Uterus (tissue), 4 donors: ENCODE results near the gene TADA2A. TPM values are rescaled to one million over a fixed set of nuclear protein-coding genes. Genes with fewer than 3 reads are reported as not detected.

Experiments used
- DNase-seq, 2 donors: peaks; one replicate each; pipeline ENCODE4 v3.0.0-alpha.2; 2019 to 2020
- H3K27ac ChIP-seq, 2 donors: fragments of 200-600 bp; sonication (generic); 1 replicate in 1 of 2; 2 replicates in 1 of 2; pipeline ENCODE4 v1.5.1; 2016 to 2018
- H3K27me3 ChIP-seq, 2 donors: fragments of 200-600 bp; sonication (generic); one replicate each; pipeline ENCODE4 v1.5.1; 2018 to 2019; ENCODE audit warnings: control low read depth in 1 of 2
- H3K36me3 ChIP-seq, 2 donors: fragments of 200-600 bp; sonication (generic); one replicate each; pipeline ENCODE4 v1.5.1; 2019; ENCODE audit warnings: control low read depth in 1 of 2
- H3K4me1 ChIP-seq, 2 donors: fragments of 200-600 bp; sonication (generic); one replicate each; pipeline ENCODE4 v1.5.1; 2018 to 2019; ENCODE audit warnings: control low read depth in 1 of 2
- H3K4me3 ChIP-seq, 2 donors: fragments of 200-600 bp; sonication (generic); 1 replicate in 1 of 2; 2 replicates in 1 of 2; pipeline ENCODE4 v1.5.1; 2018 to 2019; ENCODE audit warnings: mild to moderate bottlenecking in 1 of 2
- H3K9me3 ChIP-seq, 2 donors: fragments of 200-600 bp; sonication (generic); one replicate each; pipeline ENCODE4 v1.5.1; 2019; ENCODE audit warnings: control low read depth in 1 of 2
- POLR2A ChIP-seq, 2 donors: fragments of 450-650 bp; IDR thresholded peaks; one replicate each; pipeline ENCODE4 v1.6.1; 2016; ENCODE audit warnings: antibody characterized with exemption in 2 of 2, mild to moderate bottlenecking in 1 of 2, moderate library complexity in 1 of 2
- intact Hi-C: fragments of 100-400 bp; cut with DNase I; formaldehyde crosslinking; loops from one replicate; pipeline ENCODE4 v1.15.1; 2023; ENCODE audit warnings: low total_unique reads
- total RNA-seq, 4 donors: library from RNA; depleted of rRNA in 3 of 4; stranded (reverse); fragments of >200 nt in 3 of 4; gene quantifications; one replicate each; pipeline versions ENCODE4 v1.1.0 to v1.2.4, GENCODE V29; 2014 to 2023
- TF ChIP-seq, protein P1 (sequence below), 4 experiments: fragments of 200-600 bp in 2 of 4; fragments of 450-650 bp in 2 of 4; sonication (generic) in 2 of 4; IDR thresholded peaks; one replicate each; pipeline ENCODE4 v1.5.1; 2016 to 2019; ENCODE audit warnings: antibody characterized with exemption in 4 of 4, mild to moderate bottlenecking in 2 of 4, moderate library complexity in 1 of 4
- donor health status: DM: yes; HTN: yes; CAD: no.

The TADA2A gene, protein sequence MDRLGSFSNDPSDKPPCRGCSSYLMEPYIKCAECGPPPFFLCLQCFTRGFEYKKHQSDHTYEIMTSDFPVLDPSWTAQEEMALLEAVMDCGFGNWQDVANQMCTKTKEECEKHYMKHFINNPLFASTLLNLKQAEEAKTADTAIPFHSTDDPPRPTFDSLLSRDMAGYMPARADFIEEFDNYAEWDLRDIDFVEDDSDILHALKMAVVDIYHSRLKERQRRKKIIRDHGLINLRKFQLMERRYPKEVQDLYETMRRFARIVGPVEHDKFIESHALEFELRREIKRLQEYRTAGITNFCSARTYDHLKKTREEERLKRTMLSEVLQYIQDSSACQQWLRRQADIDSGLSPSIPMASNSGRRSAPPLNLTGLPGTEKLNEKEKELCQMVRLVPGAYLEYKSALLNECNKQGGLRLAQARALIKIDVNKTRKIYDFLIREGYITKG
- 10 to 100 TPM; 13.8 to 40.8 (median 22.0) TPM for total RNA-seq

DNA sequence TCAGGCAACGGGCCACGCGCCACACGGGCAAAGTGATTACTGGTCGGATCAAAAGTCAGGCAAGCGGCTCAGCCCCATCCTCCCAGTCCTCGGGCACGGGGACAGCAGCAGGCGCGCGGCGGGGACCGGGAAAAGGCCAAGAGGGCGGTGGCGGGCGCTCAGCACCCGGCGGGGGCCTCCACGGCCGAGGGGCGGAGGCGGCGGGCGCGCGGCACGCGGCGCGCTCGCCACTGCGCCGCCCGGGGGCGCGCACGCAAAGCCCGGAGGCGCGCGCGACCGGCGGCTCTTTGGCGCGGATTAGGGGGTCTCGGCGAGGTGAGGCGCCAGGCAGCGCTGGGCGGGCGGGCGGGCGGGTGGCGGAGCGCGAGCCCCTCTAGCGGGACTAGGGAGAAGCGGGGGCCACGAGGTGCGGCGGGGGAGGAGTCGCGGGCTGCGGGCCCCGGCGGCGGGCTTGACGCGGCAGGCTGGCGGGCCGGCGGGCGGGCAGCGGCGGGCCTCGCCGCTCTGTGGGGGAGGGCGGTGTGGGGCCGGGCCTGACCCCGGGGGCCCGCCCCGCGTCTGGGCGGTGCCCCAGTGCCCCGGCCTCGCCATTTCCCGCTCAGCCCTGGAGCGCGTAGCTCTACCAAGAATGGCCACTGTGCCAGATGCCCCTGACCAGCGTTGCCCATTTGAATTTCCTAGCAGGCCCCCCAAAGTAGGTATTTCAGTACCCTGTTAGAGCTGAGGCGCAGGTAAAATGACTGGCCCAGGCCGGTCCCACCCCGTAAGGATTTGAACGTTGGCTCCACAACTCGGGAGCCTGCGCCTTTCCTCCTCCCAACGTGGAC, at the start of gene TADA2A, which contains the start of gene ACACA:
TADA2A (plus strand) TSS at position 252 of the 827 bp plus-strand sequence. CDS start 4,480 bp downstream, outside the sequence.
ACACA (minus strand) TSS at position 202 of the 827 bp plus-strand sequence. CDS start 537 bp downstream, outside the sequence.
- H3K36me3 ChIP-seq: no peaks in the 10 kb centered on the region
- H3K4me3 ChIP-seq: peak within 1 kb of the TSS; percentile 76 to 84
- no peaks in the 10 kb centered on the region for H3K27me3 ChIP-seq
- intact Hi-C loops: no loop called here
- no peaks in the 10 kb centered on the region for H3K4me1 ChIP-seq
- DNase-seq: peak; percentile 66 to 77
- TF ChIP-seq, protein P1, sequence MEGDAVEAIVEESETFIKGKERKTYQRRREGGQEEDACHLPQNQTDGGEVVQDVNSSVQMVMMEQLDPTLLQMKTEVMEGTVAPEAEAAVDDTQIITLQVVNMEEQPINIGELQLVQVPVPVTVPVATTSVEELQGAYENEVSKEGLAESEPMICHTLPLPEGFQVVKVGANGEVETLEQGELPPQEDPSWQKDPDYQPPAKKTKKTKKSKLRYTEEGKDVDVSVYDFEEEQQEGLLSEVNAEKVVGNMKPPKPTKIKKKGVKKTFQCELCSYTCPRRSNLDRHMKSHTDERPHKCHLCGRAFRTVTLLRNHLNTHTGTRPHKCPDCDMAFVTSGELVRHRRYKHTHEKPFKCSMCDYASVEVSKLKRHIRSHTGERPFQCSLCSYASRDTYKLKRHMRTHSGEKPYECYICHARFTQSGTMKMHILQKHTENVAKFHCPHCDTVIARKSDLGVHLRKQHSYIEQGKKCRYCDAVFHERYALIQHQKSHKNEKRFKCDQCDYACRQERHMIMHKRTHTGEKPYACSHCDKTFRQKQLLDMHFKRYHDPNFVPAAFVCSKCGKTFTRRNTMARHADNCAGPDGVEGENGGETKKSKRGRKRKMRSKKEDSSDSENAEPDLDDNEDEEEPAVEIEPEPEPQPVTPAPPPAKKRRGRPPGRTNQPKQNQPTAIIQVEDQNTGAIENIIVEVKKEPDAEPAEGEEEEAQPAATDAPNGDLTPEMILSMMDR (IDR thresholded peaks at IDR 0.05): peak in 2 of 4 experiments; percentile 11 to 39
- peak; percentile 14 to 44 for TF ChIP-seq POLR2A (IDR thresholded peaks at IDR 0.05)
- H3K27ac ChIP-seq: peak within 1 kb of the TSS; percentile 87 to 95
- H3K9me3 ChIP-seq: no peaks in the 10 kb centered on the region

DNA sequence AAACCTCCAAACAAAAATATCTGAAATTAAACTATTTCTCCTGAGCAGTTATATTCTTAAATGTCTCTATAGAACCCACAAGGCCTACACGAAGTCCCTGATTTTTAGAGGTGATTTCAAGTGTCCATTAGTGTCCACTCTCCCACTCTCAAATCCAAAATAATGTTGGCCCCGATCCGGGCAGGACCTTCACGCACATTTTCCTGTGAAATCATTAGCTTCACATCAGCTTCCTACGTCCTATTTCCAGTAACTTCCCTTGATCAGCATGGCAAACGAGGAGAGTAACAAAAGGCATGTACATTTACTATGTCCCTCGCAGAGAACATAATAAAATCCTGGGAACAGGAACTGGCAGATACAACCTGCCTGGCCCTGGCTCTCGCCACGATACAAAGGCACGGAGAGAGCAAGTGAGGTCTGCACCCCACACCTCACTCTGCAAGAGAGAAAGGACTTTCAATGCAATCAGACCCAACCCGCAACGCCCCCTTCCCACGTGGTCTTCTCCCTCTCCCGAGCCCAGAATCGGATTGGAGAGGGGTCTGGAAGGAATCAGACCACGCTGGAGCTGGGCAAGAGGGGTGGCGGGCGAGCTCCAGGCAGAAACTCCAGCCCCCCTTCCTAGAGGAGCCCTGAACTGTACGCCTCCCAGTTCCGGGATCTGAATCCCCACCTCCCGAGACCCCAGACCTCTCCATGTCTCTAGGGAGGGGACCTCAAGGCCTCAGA, 48.4 kb upstream of the TADA2A start:
- peak overlapping the region; percentile 54 to 63 for H3K4me3 ChIP-seq
- TF ChIP-seq, protein P1 (IDR thresholded peaks at IDR 0.05): no peak
- no peak for TF ChIP-seq POLR2A (IDR thresholded peaks at IDR 0.05)
- H3K36me3 ChIP-seq: no peaks in the 10 kb centered on the region
- H3K27ac ChIP-seq: peak overlapping the region; percentile 85 to 97
- H3K4me1 ChIP-seq: no peaks in the 10 kb centered on the region
- intact Hi-C loops: no loop called here
- no peaks in the 10 kb centered on the region for H3K9me3 ChIP-seq
- H3K27me3 ChIP-seq: no peaks in the 10 kb centered on the region
- peak; percentile 47 to 48 for DNase-seq

DNA sequence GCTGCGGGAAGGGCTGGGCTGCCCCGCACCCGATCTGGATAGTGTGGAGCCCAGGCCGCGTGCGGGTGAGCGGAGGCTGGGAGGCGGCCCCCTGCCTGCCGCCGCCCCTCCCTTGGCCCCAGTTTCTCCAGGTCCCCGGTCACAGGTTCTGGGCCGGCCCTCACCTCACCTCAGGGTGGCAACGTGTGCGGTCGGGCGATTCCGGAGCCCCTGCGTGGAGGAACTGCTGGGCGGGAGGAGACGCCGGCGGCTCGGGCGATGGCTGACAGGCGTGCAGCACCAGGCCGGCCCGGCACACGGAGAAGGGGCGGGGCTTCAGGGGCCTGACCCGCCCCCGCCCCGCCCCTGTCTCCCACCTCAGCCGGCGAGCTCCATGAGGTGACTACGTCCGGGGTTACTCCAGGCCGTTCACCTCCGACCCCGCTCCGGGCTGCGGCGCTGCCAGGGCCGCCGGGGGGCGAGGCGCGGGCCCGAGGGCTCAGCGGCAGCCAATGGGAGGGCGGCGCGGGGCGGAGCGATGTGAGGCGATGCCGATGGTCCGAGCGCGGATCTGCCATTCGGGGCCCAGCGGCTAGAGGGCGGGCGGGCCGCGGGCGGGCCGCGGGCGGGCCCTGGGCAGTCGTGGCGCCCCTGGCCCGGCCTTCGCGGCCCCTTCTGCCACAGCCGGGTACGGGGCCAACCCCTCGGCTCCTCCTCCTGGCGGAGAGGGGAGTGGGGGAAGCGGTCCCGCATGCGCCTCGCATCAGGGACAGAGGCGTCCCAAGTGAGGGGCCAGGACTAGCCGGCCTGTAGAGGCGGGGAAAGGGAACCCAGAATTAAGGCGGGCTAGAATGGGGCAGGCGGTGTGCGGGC, 47.6 kb upstream of the TADA2A start:
- intact Hi-C loops: no loop called here
- Histone ChIP-seq H3K4me3 (peak overlapping the region; percentile 54 to 63), H3K27me3 (no peaks in the 10 kb centered on the region), H3K27ac (peak overlapping the region; percentile 85 to 97), H3K36me3 (no peaks in the 10 kb centered on the region), H3K4me1 (no peaks in the 10 kb centered on the region), H3K9me3 (no peaks in the 10 kb centered on the region)
- DNase-seq: peak; percentile 94 to 97
- TF ChIP-seq, protein P1 (IDR thresholded peaks at IDR 0.05): peak in 3 of 4 experiments; percentile 17 to 58 (median 52)
- TF ChIP-seq POLR2A (IDR thresholded peaks at IDR 0.05): peak; percentile 76 to 77

DNA sequence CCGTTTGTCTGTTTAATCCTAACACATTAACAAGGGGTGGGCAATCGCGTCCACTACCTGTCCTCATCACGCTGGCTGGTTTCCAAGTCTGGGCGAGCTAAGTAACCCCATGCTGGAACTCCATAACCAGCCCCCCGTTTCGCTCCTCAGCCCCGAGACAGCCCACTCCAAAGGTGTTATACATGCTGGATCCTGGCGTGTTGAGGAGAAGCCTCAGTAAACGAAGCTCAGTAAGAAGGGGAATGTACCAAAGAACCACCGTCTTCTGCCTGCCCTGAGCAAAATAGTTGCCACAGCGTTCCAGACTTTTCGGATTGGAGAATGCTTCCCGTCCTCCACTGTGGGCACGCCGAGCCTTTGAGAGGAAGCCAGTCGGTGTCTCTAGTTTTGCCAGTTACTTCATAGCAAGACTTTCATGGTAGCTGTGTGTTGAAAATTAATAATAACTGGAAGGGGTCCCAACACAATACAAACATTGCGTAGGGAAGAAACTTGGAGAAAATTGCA, 47.0 kb upstream of the TADA2A start:
- intact Hi-C loops: no loop called here

More for the DNA sequence above, 47.0 kb upstream of the TADA2A start:
- peak overlapping the region; percentile 85 to 97 for H3K27ac ChIP-seq
- H3K4me1 ChIP-seq: no peaks in the 10 kb centered on the region
- H3K4me3 ChIP-seq: peak overlapping the region; percentile 54 to 63
- TF ChIP-seq POLR2A (IDR thresholded peaks at IDR 0.05): no peak
- TF ChIP-seq, protein P1 (IDR thresholded peaks at IDR 0.05): no peak
- no peaks in the 10 kb centered on the region for H3K27me3 ChIP-seq
- H3K9me3 ChIP-seq: no peaks in the 10 kb centered on the region
- no peaks in the 10 kb centered on the region for H3K36me3 ChIP-seq
- DNase-seq: peak in 1 of 2 donors; percentile 73
